GM21529 (cell line): ENCODE measurements around the gene GABRA1.

Experiments used
- ATAC-seq: cut with Tn5 transposase; IDR thresholded peaks from one replicate; pipeline ENCODE4 v1.9.1; 2021; ENCODE audit not compliant: unreplicated experiment

The GABRA1 gene

GRCh38 chr5:161847941-161848391 is at the start of gene GABRA1:
GABRA1 (plus strand) TSS chr5:161848120; CDS start chr5:161850811, 2,691 bp downstream.
- ATAC-seq, result no peak

- no peak for ATAC-seq
Observed at GRCh38 chr5:161799316-161799715, 48.6 kb upstream of the GABRA1 start.

- ATAC-seq, result no peak
Observed at GRCh38 chr5:161804263-161804662, 43.7 kb upstream of the GABRA1 start.

GRCh38 chr5:161846746-161847145 is 1.2 kb upstream of the GABRA1 start:
- no peak for ATAC-seq

- no peak for ATAC-seq
Observed at GRCh38 chr5:161847447-161847846, 473 bp upstream of the GABRA1 start.

- no peak for ATAC-seq
Observed at GRCh38 chr5:161850491-161850890, 2.6 kb downstream of the GABRA1 start.

- no peak for ATAC-seq
Observed at GRCh38 chr5:161851691-161852299, 3.9 kb downstream of the GABRA1 start.

- no peak for ATAC-seq
Observed at GRCh38 chr5:161857358-161857757, 9.4 kb downstream of the GABRA1 start.

GRCh38 chr5:161863259-161863658 is 15.3 kb downstream of the GABRA1 start:
- ATAC-seq, result no peak

- no peak for ATAC-seq
Observed at GRCh38 chr5:161863811-161864210, 15.9 kb downstream of the GABRA1 start.

GRCh38 chr5:161865510-161865909 is 17.6 kb downstream of the GABRA1 start:
- ATAC-seq, result no peak

- ATAC-seq, result no peak
Observed at GRCh38 chr5:161889971-161890370, 42.1 kb downstream of the GABRA1 start.

- ATAC-seq, result no peak
Observed at GRCh38 chr5:161895514-161895913, 47.6 kb downstream of the GABRA1 start.

GRCh38 chr5:161897033-161897432 is 49.1 kb downstream of the GABRA1 start:
- ATAC-seq, result no peak

GRCh38 chr5:161899590-161899989 is 51.7 kb downstream of the GABRA1 start:
- no peak for ATAC-seq

GRCh38 chr5:161900981-161901380 is 53.1 kb downstream of the GABRA1 start:
- ATAC-seq, result no peak

GRCh38 chr5:161921781-161922180 is 73.9 kb downstream of the GABRA1 start:
- no peak for ATAC-seq

- ATAC-seq, result no peak
Observed at GRCh38 chr5:161924270-161924669, 76.3 kb downstream of the GABRA1 start.

GRCh38 chr5:161925960-161926359 is 78.0 kb downstream of the GABRA1 start:
- ATAC-seq, result no peak

GRCh38 chr5:161934486-161934885 is 86.6 kb downstream of the GABRA1 start:
- no peak for ATAC-seq

- ATAC-seq, result no peak
Observed at GRCh38 chr5:161944974-161945373, 97.1 kb downstream of the GABRA1 start.

- no peak for ATAC-seq
Observed at GRCh38 chr5:161946911-161947310, 99.0 kb downstream of the GABRA1 start.
